Ovary (tissue), 3 donors: ENCODE results near the gene CACNA1C.

Experiments used
- POLR2A ChIP-seq: fragments of 450-650 bp; IDR thresholded peaks from one replicate; pipeline ENCODE4 v1.6.1; 2017; ENCODE audit warnings: antibody characterized with exemption, mild to moderate bottlenecking, moderate library complexity
- TF ChIP-seq, protein P1 (sequence below), 3 donors: fragments of 450-650 bp in 2 of 3; fragments of 200-600 bp in 1 of 3; IDR thresholded peaks; one replicate each; pipeline versions ENCODE4 v1.5.1 to v1.8.0; 2016 to 2022; ENCODE audit warnings: antibody characterized with exemption in 3 of 3, mild to moderate bottlenecking in 1 of 3
- donor health status: DM: no; HTN: no; CAD: no.

DNA sequence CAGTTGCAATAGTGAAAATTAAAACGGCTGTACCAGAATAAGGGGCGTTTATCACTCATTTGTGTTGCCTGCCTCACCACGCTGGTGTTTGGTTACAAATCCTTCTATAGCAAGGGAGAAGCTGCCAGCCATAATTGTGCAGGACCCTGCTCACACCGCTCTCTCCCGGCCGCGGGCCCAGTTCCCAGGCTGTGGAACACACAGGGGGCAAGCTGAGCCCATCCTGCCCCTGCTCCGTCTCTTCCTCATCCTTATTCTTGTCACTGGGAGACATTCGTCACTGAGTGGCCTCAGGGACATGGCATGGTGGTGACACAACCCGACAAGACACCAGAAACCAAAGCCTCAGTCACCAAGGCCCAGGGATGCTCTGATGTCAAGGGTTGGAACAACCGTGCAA lies 625.6 kb downstream of the CACNA1C start:
- TF ChIP-seq, protein P1, sequence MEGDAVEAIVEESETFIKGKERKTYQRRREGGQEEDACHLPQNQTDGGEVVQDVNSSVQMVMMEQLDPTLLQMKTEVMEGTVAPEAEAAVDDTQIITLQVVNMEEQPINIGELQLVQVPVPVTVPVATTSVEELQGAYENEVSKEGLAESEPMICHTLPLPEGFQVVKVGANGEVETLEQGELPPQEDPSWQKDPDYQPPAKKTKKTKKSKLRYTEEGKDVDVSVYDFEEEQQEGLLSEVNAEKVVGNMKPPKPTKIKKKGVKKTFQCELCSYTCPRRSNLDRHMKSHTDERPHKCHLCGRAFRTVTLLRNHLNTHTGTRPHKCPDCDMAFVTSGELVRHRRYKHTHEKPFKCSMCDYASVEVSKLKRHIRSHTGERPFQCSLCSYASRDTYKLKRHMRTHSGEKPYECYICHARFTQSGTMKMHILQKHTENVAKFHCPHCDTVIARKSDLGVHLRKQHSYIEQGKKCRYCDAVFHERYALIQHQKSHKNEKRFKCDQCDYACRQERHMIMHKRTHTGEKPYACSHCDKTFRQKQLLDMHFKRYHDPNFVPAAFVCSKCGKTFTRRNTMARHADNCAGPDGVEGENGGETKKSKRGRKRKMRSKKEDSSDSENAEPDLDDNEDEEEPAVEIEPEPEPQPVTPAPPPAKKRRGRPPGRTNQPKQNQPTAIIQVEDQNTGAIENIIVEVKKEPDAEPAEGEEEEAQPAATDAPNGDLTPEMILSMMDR (IDR thresholded peaks at IDR 0.05), result no peak
- TF ChIP-seq POLR2A, result no peak
